ENCODE data around the gene GPR137C. TPM values are rescaled to one million over a fixed set of nuclear protein-coding genes. Genes with fewer than 3 reads are reported as not detected.

The GPR137C gene
- total and polyA plus RNA-seq, 12 donors = 0.62 to 2.3 (median 1.1) TPM

DNA sequence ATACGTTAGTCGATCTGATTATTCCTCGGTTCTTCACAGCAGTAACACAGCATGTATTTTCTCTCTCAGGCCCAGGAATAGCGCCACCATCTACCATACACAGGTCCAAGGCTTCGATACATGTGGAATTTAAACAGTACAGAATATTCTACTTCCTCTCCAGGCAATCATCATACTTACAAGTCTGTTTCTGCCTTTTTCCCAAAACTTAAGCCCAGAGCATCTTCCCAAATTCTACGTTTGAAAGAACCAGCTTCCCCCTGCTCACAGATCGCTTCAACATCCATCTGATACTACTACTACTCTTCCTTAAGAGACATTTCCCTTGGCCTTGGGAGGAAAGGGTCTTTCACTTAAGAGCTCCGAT is 957 bp upstream of the GPR137C start:
- Histone ChIP-seq H3K9me3 (no peaks in the 10 kb centered on the region), H3K4me3 (peak overlapping the region; percentile 64 to 95 (median 83)), H3K36me3 (no peaks in the 10 kb centered on the region), H3K27ac (peak overlapping the region in 9 of 10 donors; percentile 69 to 91 (median 82)), H3K4me1 (peaks cover 4 to 35% (median 20%) of the 10 kb centered on the region in 9 donors), H3K27me3 (no peaks in the 10 kb centered on the region)
- peak in 2 of 8 donors; percentile 30 to 31 for ATAC-seq
- TF ChIP-seq, protein P1, sequence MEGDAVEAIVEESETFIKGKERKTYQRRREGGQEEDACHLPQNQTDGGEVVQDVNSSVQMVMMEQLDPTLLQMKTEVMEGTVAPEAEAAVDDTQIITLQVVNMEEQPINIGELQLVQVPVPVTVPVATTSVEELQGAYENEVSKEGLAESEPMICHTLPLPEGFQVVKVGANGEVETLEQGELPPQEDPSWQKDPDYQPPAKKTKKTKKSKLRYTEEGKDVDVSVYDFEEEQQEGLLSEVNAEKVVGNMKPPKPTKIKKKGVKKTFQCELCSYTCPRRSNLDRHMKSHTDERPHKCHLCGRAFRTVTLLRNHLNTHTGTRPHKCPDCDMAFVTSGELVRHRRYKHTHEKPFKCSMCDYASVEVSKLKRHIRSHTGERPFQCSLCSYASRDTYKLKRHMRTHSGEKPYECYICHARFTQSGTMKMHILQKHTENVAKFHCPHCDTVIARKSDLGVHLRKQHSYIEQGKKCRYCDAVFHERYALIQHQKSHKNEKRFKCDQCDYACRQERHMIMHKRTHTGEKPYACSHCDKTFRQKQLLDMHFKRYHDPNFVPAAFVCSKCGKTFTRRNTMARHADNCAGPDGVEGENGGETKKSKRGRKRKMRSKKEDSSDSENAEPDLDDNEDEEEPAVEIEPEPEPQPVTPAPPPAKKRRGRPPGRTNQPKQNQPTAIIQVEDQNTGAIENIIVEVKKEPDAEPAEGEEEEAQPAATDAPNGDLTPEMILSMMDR (IDR thresholded peaks at IDR 0.05) = peak in 5 of 9 donors; percentile 12 to 34 (median 26)
- intact Hi-C loops (cut with DNase I) = loop anchor here in 4 of 10 donors (5.0 to 10.0 kb wide), 4 partner anchors 143 to 243 kb away; partner anchors contain the start of genes ERO1A (in 2 of the 4), PSMC6 (in 2 of the 4) and GNPNAT1 (in 1 of the 4)
- no peak for DNase-seq
- WGBS, 2 donors = 2% methylated on average over 8 of the region's 8 CpGs

DNA sequence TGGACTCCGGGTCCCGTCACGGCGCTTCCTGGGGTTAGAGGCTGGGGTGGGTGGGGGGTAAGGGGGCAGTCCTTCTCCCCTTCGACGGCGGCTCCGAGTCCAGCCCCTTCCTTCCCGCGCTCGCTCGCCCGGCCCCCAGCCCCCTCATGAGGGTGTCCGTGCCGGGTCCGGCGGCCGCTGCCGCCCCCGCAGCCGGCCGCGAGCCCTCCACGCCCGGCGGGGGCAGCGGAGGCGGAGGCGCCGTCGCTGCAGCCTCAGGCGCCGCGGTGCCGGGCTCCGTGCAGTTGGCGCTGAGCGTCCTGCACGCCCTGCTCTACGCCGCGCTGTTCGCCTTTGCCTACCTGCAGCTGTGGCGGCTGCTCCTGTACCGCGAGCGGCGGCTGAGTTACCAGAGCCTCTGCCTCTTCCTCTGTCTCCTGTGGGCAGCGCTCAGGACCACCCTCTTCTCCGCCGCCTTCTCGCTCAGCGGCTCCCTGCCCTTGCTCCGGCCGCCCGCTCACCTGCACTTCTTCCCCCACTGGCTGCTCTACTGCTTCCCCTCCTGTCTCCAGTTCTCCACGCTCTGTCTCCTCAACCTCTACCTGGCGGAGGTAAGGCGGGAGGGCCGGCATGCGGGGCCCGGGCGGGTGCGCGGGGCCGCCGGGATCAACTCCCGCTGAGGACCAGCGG is 500 bp downstream of the GPR137C start:
- H3K4me1 ChIP-seq = peaks cover 4 to 31% (median 20%) of the 10 kb centered on the region in 9 donors
- ATAC-seq = peak; percentile 1 to 28 (median 4)
- H3K9me3 ChIP-seq = peaks cover 0 to 3% (median 0%) of the 10 kb centered on the region in 11 donors
- H3K27me3 ChIP-seq = no peaks in the 10 kb centered on the region
- peak overlapping the region; percentile 44 to 87 (median 74) for H3K27ac ChIP-seq
- DNase-seq = peak in 1 of 2 donors; percentile 6
- H3K4me3 ChIP-seq = peak overlapping the region; percentile 66 to 95 (median 83)
- 1 to 2% methylated on average over 53 to 69 of the region's 69 CpGs for WGBS, 2 donors
- intact Hi-C loops (cut with DNase I) = loop anchor here in 4 of 10 donors (5.0 to 10.0 kb wide), 4 partner anchors 142 to 242 kb away; partner anchors contain the start of genes ERO1A (in 2 of the 4), PSMC6 (in 2 of the 4) and GNPNAT1 (in 1 of the 4)
- no peaks in the 10 kb centered on the region for H3K36me3 ChIP-seq
- TF ChIP-seq, protein P1 (IDR thresholded peaks at IDR 0.05) = no peak

DNA sequence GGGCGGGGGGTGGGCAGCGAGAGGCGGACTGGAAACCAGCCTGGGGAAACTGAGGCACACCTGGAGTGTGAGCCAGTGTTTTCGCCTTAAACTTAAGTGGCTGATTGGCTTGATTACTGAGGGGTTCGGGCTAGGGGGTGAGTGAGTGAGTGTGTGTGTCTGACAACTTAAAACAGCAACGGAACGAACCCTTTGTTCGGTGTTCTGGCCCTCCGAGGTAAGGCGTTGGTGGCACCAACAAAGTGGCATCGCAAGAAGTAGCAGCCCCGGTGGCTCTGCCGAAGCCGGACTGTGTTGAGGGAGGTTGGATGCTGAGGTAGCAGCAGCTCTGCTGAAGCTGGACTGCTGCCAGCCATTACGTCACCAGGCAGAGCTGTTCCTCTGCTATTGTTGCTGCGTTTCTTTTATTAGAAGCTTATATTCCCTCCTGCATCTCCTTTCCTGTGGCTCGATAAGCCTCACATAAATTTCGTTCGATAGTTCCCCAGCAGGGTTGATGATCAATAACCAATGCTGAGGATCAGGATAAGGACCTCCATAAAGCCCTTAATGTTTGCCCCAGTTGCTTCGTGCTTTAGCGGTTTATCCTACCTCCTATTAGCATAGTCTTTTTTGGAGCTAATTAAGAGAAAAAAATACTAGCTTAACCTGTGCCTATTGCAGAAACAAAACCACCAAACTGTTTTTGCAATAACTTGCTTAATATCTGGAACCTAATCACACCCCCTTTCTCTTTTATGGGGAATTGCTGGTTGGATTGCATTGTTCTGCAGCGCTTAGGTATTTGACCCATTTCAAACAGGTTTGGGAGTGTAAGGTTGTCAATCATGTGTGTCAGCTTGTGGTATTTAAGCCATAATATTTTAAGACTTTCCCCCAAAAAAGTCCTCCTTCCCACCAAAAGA is 1.3 kb downstream of the GPR137C start:
- Histone ChIP-seq H3K4me1 (peaks cover 4 to 31% (median 20%) of the 10 kb centered on the region in 9 donors), H3K4me3 (peak overlapping the region; percentile 66 to 95 (median 83)), H3K9me3 (peaks cover 0 to 11% (median 0%) of the 10 kb centered on the region in 11 donors), H3K27ac (peak overlapping the region in 9 of 10 donors; percentile 44 to 87 (median 71)), H3K36me3 (no peaks in the 10 kb centered on the region), H3K27me3 (no peaks in the 10 kb centered on the region)
- peak in 7 of 8 donors; percentile 24 to 52 (median 36) for ATAC-seq
- intact Hi-C loops (cut with DNase I) = loop anchor here in 4 of 10 donors (5.0 to 10.0 kb wide), 4 partner anchors 141 to 241 kb away; partner anchors contain the start of genes ERO1A (in 2 of the 4), PSMC6 (in 2 of the 4) and GNPNAT1 (in 1 of the 4)
- WGBS, 2 donors = 3 to 4% methylated on average over 22 of the region's 22 CpGs
- TF ChIP-seq, protein P1 (IDR thresholded peaks at IDR 0.05) = peak in 1 of 9 donors; percentile 8
- DNase-seq = peak; percentile 86 to 88

DNA sequence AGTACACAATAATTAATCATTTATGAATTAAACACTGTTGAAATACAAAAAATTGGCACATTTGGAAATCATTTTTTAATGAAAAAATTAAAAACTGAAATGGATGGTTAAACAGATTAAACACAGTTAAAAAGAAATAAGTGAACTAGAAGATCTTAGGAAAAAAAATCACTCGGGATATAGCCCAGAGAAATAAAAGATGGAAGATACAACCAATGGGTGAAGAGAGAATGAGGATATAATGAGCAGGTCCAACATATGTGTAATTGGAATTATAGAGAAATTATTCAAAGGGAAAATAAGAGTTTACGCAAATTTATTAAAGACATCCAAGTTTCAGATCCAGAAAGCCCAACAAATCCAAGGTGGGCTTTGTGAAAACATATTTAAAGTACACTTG is 6.1 kb downstream of the GPR137C start:
- peaks cover 0 to 11% (median 6%) of the 10 kb centered on the region in 9 donors for H3K4me1 ChIP-seq
- H3K9me3 ChIP-seq = peaks cover 0 to 14% (median 0%) of the 10 kb centered on the region in 11 donors
- intact Hi-C loops (cut with DNase I) = loop anchor here in 3 of 10 donors (10.0 kb wide), 3 partner anchors 136 to 236 kb away; partner anchors contain the start of genes ERO1A (in 2 of the 3), GNPNAT1 (in 1 of the 3) and PSMC6 (in 1 of the 3)
- no peaks in the 10 kb centered on the region for H3K36me3 ChIP-seq
- ATAC-seq = no peak
- no peak overlapping the region for H3K27ac ChIP-seq
- no peak for DNase-seq
- WGBS, 2 donors = 96 to 99% methylated on average over 2 of the region's 2 CpGs
- no peak overlapping the region for H3K4me3 ChIP-seq
- TF ChIP-seq, protein P1 (IDR thresholded peaks at IDR 0.05) = no peak
- no peaks in the 10 kb centered on the region for H3K27me3 ChIP-seq
